ENCODE results near the gene ABR. TPM values are rescaled to one million over a fixed set of nuclear protein-coding genes. Genes with fewer than 3 reads are reported as not detected.

ABR gene
- 10 to 100 TPM; 14.7 to 62.4 (median 36.4) TPM for polyA plus RNA-seq

GRCh38 chr17:1179818-1180742, at the start of gene ABR:
Gene ABR (minus strand): TSS chr17:1179981. CDS start chr17:1179727, 254 bp downstream.
- no peak within 1 kb of the TSS for H3K27ac ChIP-seq (ENCODE audit: low read depth, low read length)
- 9 to 14% (median 10%) methylated on average over 28 to 84 of the region's 98 CpGs for WGBS, 3 donors

DNA sequence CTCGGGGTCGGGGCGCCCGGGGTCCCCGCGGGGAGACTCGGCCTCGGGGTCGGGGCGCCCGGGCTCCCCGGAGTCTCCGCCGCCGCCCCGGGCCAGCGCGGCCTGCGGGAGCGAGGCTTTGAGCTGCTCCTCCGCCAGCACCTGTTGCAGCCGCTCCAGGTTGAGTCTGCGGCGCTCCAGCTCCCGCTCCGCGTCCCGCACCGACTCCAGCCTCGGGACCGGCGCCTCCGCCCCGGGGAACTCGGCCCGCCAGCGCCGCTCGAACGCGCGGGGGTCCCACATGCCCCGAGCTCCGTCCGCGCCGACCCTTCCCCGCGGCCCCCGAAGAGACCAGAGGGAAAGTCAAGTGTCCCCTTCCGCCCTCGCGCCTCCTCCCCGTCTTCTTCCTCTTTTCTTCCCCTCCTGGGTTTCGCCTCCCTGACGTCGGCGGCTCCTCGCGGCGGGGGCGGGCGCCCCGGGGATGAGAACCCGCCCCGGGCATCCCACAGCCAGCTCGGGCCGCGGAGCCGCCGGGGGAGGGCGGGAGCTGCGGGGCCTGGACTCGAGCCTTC, 49.6 kb upstream of the ABR start:
- WGBS, 3 donors: 0 to 1% (median 0%) methylated on average over 33 to 74 of the region's 74 CpGs

DNA sequence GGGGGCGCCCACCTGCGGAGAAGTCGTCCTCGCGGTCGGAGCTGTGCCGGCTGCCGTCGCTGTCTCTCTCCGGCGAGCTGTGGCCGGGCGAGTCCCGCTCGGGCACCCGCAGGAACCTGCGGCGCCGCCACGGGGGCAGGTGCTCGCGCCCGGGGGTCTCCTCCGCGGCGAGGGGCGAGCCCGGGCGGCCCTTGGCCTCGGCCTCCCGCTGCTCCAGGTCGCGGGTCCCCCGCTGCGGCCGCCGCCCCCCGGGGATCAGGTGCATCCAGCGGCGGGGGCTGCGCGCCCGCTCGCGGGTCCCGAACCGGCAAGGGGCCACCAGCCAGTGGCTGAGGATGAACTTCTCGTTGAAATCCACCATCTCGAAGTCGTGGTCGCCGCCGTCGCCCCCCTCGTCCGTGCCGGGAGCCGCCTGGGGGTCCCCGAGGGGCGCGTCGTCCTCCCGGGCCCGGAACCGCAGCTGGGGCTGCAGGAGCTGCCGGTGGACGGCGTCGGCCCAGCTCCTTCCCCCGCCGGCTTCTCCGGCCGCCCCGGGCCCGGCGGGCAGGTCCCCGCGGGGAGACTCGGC, 49.1 kb upstream of the ABR start:
- WGBS, 3 donors: 0 to 1% (median 1%) methylated on average over 15 to 78 of the region's 79 CpGs
- no peak overlapping the region for H3K27ac ChIP-seq (ENCODE audit: low read depth, low read length)

More for the DNA sequence above, 49.6 kb upstream of the ABR start:
- H3K27ac ChIP-seq (ENCODE audit: low read depth, low read length): no peak overlapping the region

- WGBS, 3 donors: 8 to 15% (median 8%) methylated on average over 46 to 58 of the region's 58 CpGs
- H3K27ac ChIP-seq (ENCODE audit: low read depth, low read length): no peak overlapping the region
Observed at GRCh38 chr17:1227917-1228780, 48.4 kb upstream of the ABR start.

DNA sequence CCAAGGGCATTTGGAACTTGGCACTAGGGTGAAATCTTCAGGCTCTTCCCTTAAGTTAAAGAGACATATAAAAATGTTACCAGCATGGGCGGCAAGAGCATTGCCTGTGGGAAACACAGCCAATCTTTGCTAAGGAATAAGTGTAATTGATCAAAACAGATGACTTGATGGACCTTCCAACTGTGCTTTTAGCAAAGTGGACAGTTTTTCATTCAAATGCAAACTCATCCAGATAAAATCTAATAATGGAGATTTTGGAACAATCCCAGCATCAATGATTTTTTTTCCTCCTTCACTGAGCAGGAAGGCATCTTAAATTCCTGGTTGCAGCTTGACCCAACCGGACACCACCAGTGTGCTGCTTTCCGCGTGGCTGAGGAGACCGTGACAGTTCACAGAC, 47.6 kb upstream of the ABR start:
- WGBS, 3 donors: 77 to 89% (median 78%) methylated on average over 5 of the region's 5 CpGs
- H3K27ac ChIP-seq (ENCODE audit: low read depth, low read length): no peak overlapping the region

- no peak overlapping the region for H3K27ac ChIP-seq (ENCODE audit: low read depth, low read length)
- 81 to 86% (median 81%) methylated on average over 3 of the region's 3 CpGs for WGBS, 3 donors
Observed at GRCh38 chr17:1226308-1226707, 46.5 kb upstream of the ABR start.

GRCh38 chr17:1224330-1224729, 44.5 kb upstream of the ABR start:
- 75 to 92% (median 86%) methylated on average over 7 of the region's 7 CpGs for WGBS, 3 donors
- H3K27ac ChIP-seq (ENCODE audit: low read depth, low read length): no peak overlapping the region

GRCh38 chr17:1223662-1224061, 43.9 kb upstream of the ABR start:
- H3K27ac ChIP-seq (ENCODE audit: low read depth, low read length): no peak overlapping the region
- 77 to 80% (median 79%) methylated on average over 14 of the region's 14 CpGs for WGBS, 3 donors

DNA sequence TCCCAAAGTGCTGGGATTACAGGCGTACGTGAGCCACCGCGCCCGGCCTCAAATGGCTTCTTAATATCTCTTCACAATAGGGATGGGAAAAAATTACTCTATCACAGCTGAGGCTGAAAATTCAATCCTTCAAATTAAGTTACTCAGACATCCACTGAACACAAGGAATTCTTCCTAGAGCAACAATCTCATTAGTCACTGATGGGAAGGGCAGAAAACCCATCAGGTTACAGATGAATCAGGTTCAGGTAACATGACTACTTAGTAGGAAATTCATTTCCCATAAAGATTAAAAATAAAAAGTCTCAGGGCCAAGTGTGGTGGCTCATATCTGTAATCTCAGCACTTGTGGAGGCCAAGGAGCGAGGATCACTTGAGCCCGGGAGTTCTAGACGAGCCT, 42.5 kb upstream of the ABR start:
- WGBS, 3 donors: 82 to 97% (median 93%) methylated on average over 8 of the region's 8 CpGs
- H3K27ac ChIP-seq (ENCODE audit: low read depth, low read length): no peak overlapping the region

GRCh38 chr17:1221209-1221608, 41.4 kb upstream of the ABR start:
- whole genome bisulfite sequencing, 3 donors: 77 to 93% (median 93%) methylated on average over 7 of the region's 7 CpGs
- H3K27ac ChIP-seq (ENCODE audit: low read depth, low read length): no peak overlapping the region

GRCh38 chr17:1220346-1220745, 40.6 kb upstream of the ABR start:
- no peak overlapping the region for H3K27ac ChIP-seq (ENCODE audit: low read depth, low read length)
- 66 to 79% (median 76%) methylated on average over 14 of the region's 14 CpGs for WGBS, 3 donors

DNA sequence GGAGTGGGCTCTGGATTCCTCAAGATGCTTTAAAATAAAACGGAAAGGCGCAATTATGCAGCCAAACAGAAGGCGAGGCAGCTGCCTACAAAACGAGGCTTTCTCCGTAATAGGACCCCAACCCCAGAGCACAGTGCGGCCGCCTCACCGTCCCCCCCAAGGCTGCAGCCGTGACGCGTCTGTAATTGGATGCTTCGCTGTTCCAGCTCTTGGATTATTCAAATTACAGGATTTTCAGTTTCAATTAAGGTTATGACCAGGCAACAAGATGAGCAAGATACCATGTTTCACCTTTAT, 37.3 kb upstream of the ABR start:
- no peak overlapping the region for H3K27ac ChIP-seq (ENCODE audit: low read depth, low read length)
- 71 to 90% (median 86%) methylated on average over 12 of the region's 12 CpGs for WGBS, 3 donors

GRCh38 chr17:1216217-1217088, 36.7 kb upstream of the ABR start:
- WGBS, 3 donors: 55 to 79% (median 75%) methylated on average over 19 of the region's 19 CpGs
- H3K27ac ChIP-seq (ENCODE audit: low read depth, low read length): no peak overlapping the region

DNA sequence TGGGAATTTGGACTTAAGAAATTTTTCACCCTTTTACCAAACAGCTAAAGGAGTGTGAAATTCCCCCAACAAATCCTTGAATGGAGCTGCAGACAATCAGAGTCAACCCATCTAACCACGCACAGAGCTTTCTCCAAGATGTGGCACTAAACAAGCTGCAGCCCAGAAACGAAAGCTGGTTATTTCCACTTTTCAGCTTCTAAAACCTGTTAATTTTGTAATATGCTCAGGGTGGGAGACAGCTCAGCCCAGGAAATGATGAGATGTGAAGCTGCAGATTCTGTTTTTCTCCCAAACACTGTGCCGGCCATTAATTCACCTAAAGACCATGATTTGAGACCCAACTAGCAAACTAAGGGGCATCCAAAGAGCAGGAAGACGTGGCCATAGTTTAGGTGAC, 33.2 kb upstream of the ABR start:
- WGBS, 3 donors: 47 to 61% (median 60%) methylated on average over 4 of the region's 4 CpGs
- H3K27ac ChIP-seq (ENCODE audit: low read depth, low read length): no peak overlapping the region

DNA sequence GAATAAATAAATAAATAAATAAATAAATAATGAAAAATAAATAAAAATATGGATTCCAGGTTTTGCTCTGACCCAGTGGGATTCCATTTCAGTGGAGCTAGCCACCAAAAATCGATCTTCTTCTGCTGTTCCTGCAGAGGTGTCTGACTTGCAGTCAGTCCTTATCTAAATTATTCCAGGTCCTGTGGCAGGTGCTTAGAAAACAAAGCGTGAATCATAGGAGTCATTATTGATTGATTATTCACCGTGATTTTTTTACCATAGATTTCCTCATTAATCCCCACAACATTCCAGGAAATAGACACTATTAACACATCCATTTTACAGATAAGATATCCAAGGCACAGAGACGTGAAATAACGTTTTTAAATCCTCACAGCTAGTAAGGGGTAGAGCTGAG, 31.5 kb upstream of the ABR start:
- H3K27ac ChIP-seq (ENCODE audit: low read depth, low read length): no peak overlapping the region
- 18 to 82% (median 78%) methylated on average over 5 of the region's 5 CpGs for WGBS, 3 donors

GRCh38 chr17:1208966-1209365, 29.2 kb upstream of the ABR start:
- H3K27ac ChIP-seq (ENCODE audit: low read depth, low read length): no peak overlapping the region
- WGBS, 3 donors: 85 to 91% (median 91%) methylated on average over 6 of the region's 6 CpGs

GRCh38 chr17:1206026-1206777, 26.4 kb upstream of the ABR start:
- H3K27ac ChIP-seq (ENCODE audit: low read depth, low read length): no peak overlapping the region
- 68 to 79% (median 74%) methylated on average over 12 of the region's 12 CpGs for WGBS, 3 donors
